Activated T-helper 1 cell treated with anti-CD3 and anti-CD28 coated beads, Interleukin-12 subunit alpha, Interleukin-12 subunit beta, Interleukin-2, Interleukin-4 antibody, amounts not matched to agents 30 ng/mL and 10 ng/mL and 1 ng/mL, durations not matched to agents 14 hours and 24 hours and 36 hours (primary cell): ENCODE data around the gene EPHB1. TPM values are rescaled to one million over a fixed set of nuclear protein-coding genes. Genes with fewer than 3 reads are reported as not detected.

Experiments
- DNase-seq: peaks from one replicate; pipeline ENCODE4 v3.0.0; 2021; ENCODE audit warnings: low spot score
- H3K27ac Mint-ChIP-seq: one replicate; pipeline ENCODE4 v1.8.0; 2021; ENCODE audit warnings: mild to moderate bottlenecking, mixed read lengths
- H3K27me3 Mint-ChIP-seq: one replicate; pipeline ENCODE4 v1.8.0; 2022; ENCODE audit warnings: mild to moderate bottlenecking, moderate library complexity, mixed read lengths; ENCODE audit not compliant: insufficient read depth
- H3K36me3 Mint-ChIP-seq: one replicate; pipeline ENCODE4 v1.8.0; 2021; ENCODE audit warnings: low read depth, mixed read lengths
- H3K4me1 Mint-ChIP-seq: one replicate; pipeline ENCODE4 v1.8.0; 2021; ENCODE audit warnings: low read depth, mixed read lengths
- H3K4me3 Mint-ChIP-seq: one replicate; pipeline ENCODE4 v1.8.0; 2021; ENCODE audit warnings: mild to moderate bottlenecking, moderate library complexity, mixed read lengths
- H3K9me3 Mint-ChIP-seq: one replicate; pipeline ENCODE4 v1.8.0; 2021; ENCODE audit warnings: mixed read lengths
- intact Hi-C: fragments of 100-400 bp; cut with micrococcal nuclease; formaldehyde crosslinking; loops from one replicate; pipeline ENCODE4 v1.15.1; 2024
- total RNA-seq: library from RNA; stranded (reverse); gene quantifications from 2 replicates; pipeline ENCODE4 v1.2.3, GENCODE V29; 2022

Gene EPHB1
- total RNA-seq, 1 donor from 2014 or later, result 5.2 TPM

GRCh38 chr3:135148398-135149020, 353.4 kb downstream of the EPHB1 start:
- intact Hi-C loops, result no loop called here
- H3K36me3 Mint-ChIP-seq, result no peaks in the 10 kb centered on the region
- H3K4me1 Mint-ChIP-seq, result no peaks in the 10 kb centered on the region
- H3K9me3 Mint-ChIP-seq, result no peaks in the 10 kb centered on the region
- no peak overlapping the region for H3K27ac Mint-ChIP-seq
- no peak for DNase-seq
- peaks cover 2% of the 10 kb centered on the region for H3K27me3 Mint-ChIP-seq
- H3K4me3 Mint-ChIP-seq, result no peak overlapping the region

- no peaks in the 10 kb centered on the region for H3K4me1 Mint-ChIP-seq
- no peaks in the 10 kb centered on the region for H3K36me3 Mint-ChIP-seq
- no peak overlapping the region for H3K4me3 Mint-ChIP-seq
- DNase-seq, result no peak
- intact Hi-C loops, result no loop called here
- peaks cover 2% of the 10 kb centered on the region for H3K27me3 Mint-ChIP-seq
- H3K27ac Mint-ChIP-seq, result no peak overlapping the region
- H3K9me3 Mint-ChIP-seq, result no peaks in the 10 kb centered on the region
Measured at GRCh38 chr3:135149707-135150681, 354.9 kb downstream of the EPHB1 start.

GRCh38 chr3:135154186-135154585, 359.1 kb downstream of the EPHB1 start:
- DNase-seq, result no peak
- Mint-ChIP-seq H3K27me3 (peaks cover 2% of the 10 kb centered on the region), H3K4me1 (no peaks in the 10 kb centered on the region), H3K36me3 (no peaks in the 10 kb centered on the region), H3K27ac (no peak overlapping the region), H3K9me3 (no peaks in the 10 kb centered on the region), H3K4me3 (no peak overlapping the region)
- intact Hi-C loops, result no loop called here

- no peak for DNase-seq
- intact Hi-C loops, result no loop called here
- Mint-ChIP-seq H3K4me3 (no peak overlapping the region), H3K36me3 (no peaks in the 10 kb centered on the region), H3K9me3 (no peaks in the 10 kb centered on the region), H3K27ac (no peak overlapping the region), H3K4me1 (no peaks in the 10 kb centered on the region), H3K27me3 (peaks cover 2% of the 10 kb centered on the region)
Measured at GRCh38 chr3:135155228-135155627, 360.2 kb downstream of the EPHB1 start.

GRCh38 chr3:135155791-135156190, 360.7 kb downstream of the EPHB1 start:
- DNase-seq, result no peak
- no peak overlapping the region for H3K4me3 Mint-ChIP-seq
- H3K27me3 Mint-ChIP-seq, result peaks cover 2% of the 10 kb centered on the region
- intact Hi-C loops, result no loop called here
- no peaks in the 10 kb centered on the region for H3K9me3 Mint-ChIP-seq
- no peaks in the 10 kb centered on the region for H3K4me1 Mint-ChIP-seq
- no peak overlapping the region for H3K27ac Mint-ChIP-seq
- H3K36me3 Mint-ChIP-seq, result no peaks in the 10 kb centered on the region

GRCh38 chr3:135157045-135157740, 362.1 kb downstream of the EPHB1 start:
- intact Hi-C loops, result no loop called here
- no peaks in the 10 kb centered on the region for H3K36me3 Mint-ChIP-seq
- no peaks in the 10 kb centered on the region for H3K9me3 Mint-ChIP-seq
- H3K27ac Mint-ChIP-seq, result no peak overlapping the region
- DNase-seq, result no peak
- no peaks in the 10 kb centered on the region for H3K4me1 Mint-ChIP-seq
- H3K27me3 Mint-ChIP-seq, result peaks cover 2% of the 10 kb centered on the region
- no peak overlapping the region for H3K4me3 Mint-ChIP-seq

GRCh38 chr3:135158520-135158919, 363.5 kb downstream of the EPHB1 start:
- Mint-ChIP-seq H3K4me3 (no peak overlapping the region), H3K4me1 (no peaks in the 10 kb centered on the region), H3K36me3 (no peaks in the 10 kb centered on the region), H3K9me3 (no peaks in the 10 kb centered on the region), H3K27ac (no peak overlapping the region), H3K27me3 (peaks cover 2% of the 10 kb centered on the region)
- intact Hi-C loops, result no loop called here
- DNase-seq, result no peak

- Mint-ChIP-seq H3K27me3 (peaks cover 2% of the 10 kb centered on the region), H3K4me3 (no peak overlapping the region)
Measured at GRCh38 chr3:135159681-135160247, 364.7 kb downstream of the EPHB1 start.

GRCh38 chr3:135161425-135161824, 366.4 kb downstream of the EPHB1 start:
- no peak overlapping the region for H3K27ac Mint-ChIP-seq
- H3K9me3 Mint-ChIP-seq, result no peaks in the 10 kb centered on the region
- DNase-seq, result no peak
- no peaks in the 10 kb centered on the region for H3K36me3 Mint-ChIP-seq
- H3K4me1 Mint-ChIP-seq, result no peaks in the 10 kb centered on the region
- intact Hi-C loops, result no loop called here
- H3K27me3 Mint-ChIP-seq, result no peaks in the 10 kb centered on the region
- H3K4me3 Mint-ChIP-seq, result no peak overlapping the region

More at GRCh38 chr3:135159681-135160247, 364.7 kb downstream of the EPHB1 start:
- H3K27ac Mint-ChIP-seq, result no peak overlapping the region
- no peaks in the 10 kb centered on the region for H3K4me1 Mint-ChIP-seq
- no peaks in the 10 kb centered on the region for H3K36me3 Mint-ChIP-seq
- intact Hi-C loops, result no loop called here
- no peaks in the 10 kb centered on the region for H3K9me3 Mint-ChIP-seq
- DNase-seq, result no peak

- H3K27me3 Mint-ChIP-seq, result no peaks in the 10 kb centered on the region
- H3K4me1 Mint-ChIP-seq, result no peaks in the 10 kb centered on the region
- no peaks in the 10 kb centered on the region for H3K36me3 Mint-ChIP-seq
- no peak for DNase-seq
- no peak overlapping the region for H3K27ac Mint-ChIP-seq
- intact Hi-C loops, result no loop called here
- no peak overlapping the region for H3K4me3 Mint-ChIP-seq
- no peaks in the 10 kb centered on the region for H3K9me3 Mint-ChIP-seq
Measured at GRCh38 chr3:135163701-135164100, 368.6 kb downstream of the EPHB1 start.

- Mint-ChIP-seq H3K4me1 (no peaks in the 10 kb centered on the region), H3K27me3 (no peaks in the 10 kb centered on the region), H3K9me3 (no peaks in the 10 kb centered on the region), H3K27ac (no peak overlapping the region), H3K4me3 (no peak overlapping the region), H3K36me3 (no peaks in the 10 kb centered on the region)
- intact Hi-C loops, result no loop called here
- no peak for DNase-seq
Measured at GRCh38 chr3:135165260-135165659, 370.2 kb downstream of the EPHB1 start.

- no peaks in the 10 kb centered on the region for H3K36me3 Mint-ChIP-seq
- no peak overlapping the region for H3K27ac Mint-ChIP-seq
- intact Hi-C loops, result no loop called here
- H3K27me3 Mint-ChIP-seq, result no peaks in the 10 kb centered on the region
- no peaks in the 10 kb centered on the region for H3K9me3 Mint-ChIP-seq
- DNase-seq, result no peak
- no peak overlapping the region for H3K4me3 Mint-ChIP-seq
- H3K4me1 Mint-ChIP-seq, result no peaks in the 10 kb centered on the region
Measured at GRCh38 chr3:135166266-135166825, 371.3 kb downstream of the EPHB1 start.
